Heart left ventricle (tissue), 13 donors: ENCODE results near the gene NEMP1.

ENCODE experiments used
- POLR2A ChIP-seq, 2 donors: fragments of 450-650 bp; IDR thresholded peaks; one replicate each; pipeline ENCODE4 v1.6.1; 2017; ENCODE audit warnings: antibody characterized with exemption in 2 of 2, mild to moderate bottlenecking in 2 of 2, moderate library complexity in 2 of 2
- TF ChIP-seq, protein P1 (sequence below), 12 donors: fragments of 200-600 bp; sonication (generic) in 4 of 12; IDR thresholded peaks; one replicate each; pipeline versions ENCODE4 v1.5.0 to v1.8.0; 2018 to 2022; ENCODE audit warnings: antibody characterized with exemption in 12 of 12, mild to moderate bottlenecking in 5 of 12
- donor health status: ischemic (EF 13 %, LVEDD 7.1; RV severe dilation, severe dysfunction).
- donor health status: DM: no; HTN: yes; CAD: no.
- donor health status: DM: no; HTN: no; CAD: no.
- donor health status: ischemic (EF 25% LVEDD 6.9; RV normal size, moderate dysfunction).
- donor health status: ischemic (EF 25% LVEDD 5.7; RV mildly dilated, moderate dysfunction).
- donor health status: ischemic (EF 35%, LVEDD 5.7; RV mildly dilated, moderate dysfunction).
- donor health status: nonischemic (EF 11% LVEDD 7.7; RV severe dilation, severe dysfunction).
- donor health status: DM: yes; HTN: yes; CAD: no.
- donor health status: PGD.
- donor health status: ischemic (EF 29% LVEDD 5.4; RV normal size, mild dysfunction).
- donor health status: nonischemic (EF 23%, LVEDD 6.1; RV moderate dilation, normal function).

GRCh38 chr12:57118711-57119271, 40.2 kb upstream of the NEMP1 start:
- TF ChIP-seq, protein P1, sequence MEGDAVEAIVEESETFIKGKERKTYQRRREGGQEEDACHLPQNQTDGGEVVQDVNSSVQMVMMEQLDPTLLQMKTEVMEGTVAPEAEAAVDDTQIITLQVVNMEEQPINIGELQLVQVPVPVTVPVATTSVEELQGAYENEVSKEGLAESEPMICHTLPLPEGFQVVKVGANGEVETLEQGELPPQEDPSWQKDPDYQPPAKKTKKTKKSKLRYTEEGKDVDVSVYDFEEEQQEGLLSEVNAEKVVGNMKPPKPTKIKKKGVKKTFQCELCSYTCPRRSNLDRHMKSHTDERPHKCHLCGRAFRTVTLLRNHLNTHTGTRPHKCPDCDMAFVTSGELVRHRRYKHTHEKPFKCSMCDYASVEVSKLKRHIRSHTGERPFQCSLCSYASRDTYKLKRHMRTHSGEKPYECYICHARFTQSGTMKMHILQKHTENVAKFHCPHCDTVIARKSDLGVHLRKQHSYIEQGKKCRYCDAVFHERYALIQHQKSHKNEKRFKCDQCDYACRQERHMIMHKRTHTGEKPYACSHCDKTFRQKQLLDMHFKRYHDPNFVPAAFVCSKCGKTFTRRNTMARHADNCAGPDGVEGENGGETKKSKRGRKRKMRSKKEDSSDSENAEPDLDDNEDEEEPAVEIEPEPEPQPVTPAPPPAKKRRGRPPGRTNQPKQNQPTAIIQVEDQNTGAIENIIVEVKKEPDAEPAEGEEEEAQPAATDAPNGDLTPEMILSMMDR (IDR thresholded peaks at IDR 0.05): no peak
- no peak for TF ChIP-seq POLR2A (IDR thresholded peaks at IDR 0.05)
